ENCODE results near the gene CERS3. TPM values are rescaled to one million over a fixed set of nuclear protein-coding genes. Genes with fewer than 3 reads are reported as not detected.

CERS3 gene
- total RNA-seq, 1 experiment from 2014 or later = not detected

GRCh38 chr15:100553468-100553867 lies 24.7 kb upstream of the CERS3 start:
- H3K4me1 ChIP-seq (ENCODE audit: insufficient read depth, low read length, poor library complexity, severe bottlenecking) = no peaks in the 10 kb centered on the region
- no TSS peak for BruUV-seq (replicated peaks)
- intact Hi-C loops (cut with micrococcal nuclease; ENCODE audit: unreplicated experiment) = no loop called here
- H3K9me3 ChIP-seq (ENCODE audit: low read depth, low read length, poor library complexity, severe bottlenecking) = no peaks in the 10 kb centered on the region
- no peaks in the 10 kb centered on the region for H3K27me3 ChIP-seq (replicated peaks; ENCODE audit: insufficient read depth, low read depth, low read length, poor library complexity)
- no peaks in the 10 kb centered on the region for H3K36me3 ChIP-seq (ENCODE audit: insufficient read depth, low read length, poor library complexity, severe bottlenecking)
- TF ChIP-seq CTCF (conservative IDR thresholded peaks at IDR 0.05; ENCODE audit: low read depth, low read length) = no peak
- no peak for TF ChIP-seq EZH2 (IDR thresholded peaks at IDR 0.05; ENCODE audit: borderline replicate concordance, low read depth, low read length, poor library complexity, severe bottlenecking)
- DNase-seq (ENCODE audit: low spot score) = no peak
- POLR2A ChIA-PET (ENCODE audit: low non-redundant PET) = no interaction called here
- H3K4me3 ChIP-seq (ENCODE audit: low read depth, low read length, poor library complexity, severe bottlenecking) = no peak overlapping the region
- CTCF ChIA-PET = no interaction called here
- H3K27ac ChIP-seq (ENCODE audit: low read depth, low read length, poor library complexity, severe bottlenecking) = no peak overlapping the region

- CTCF ChIA-PET = no interaction called here
- no peak for DNase-seq (ENCODE audit: low spot score)
- intact Hi-C loops (cut with micrococcal nuclease; ENCODE audit: unreplicated experiment) = no loop called here
- no peak overlapping the region for H3K27ac ChIP-seq (ENCODE audit: low read depth, low read length, poor library complexity, severe bottlenecking)
- POLR2A ChIA-PET (ENCODE audit: low non-redundant PET) = no interaction called here
- H3K4me3 ChIP-seq (ENCODE audit: low read depth, low read length, poor library complexity, severe bottlenecking) = no peak overlapping the region
- H3K4me1 ChIP-seq (ENCODE audit: insufficient read depth, low read length, poor library complexity, severe bottlenecking) = no peaks in the 10 kb centered on the region
- TF ChIP-seq EZH2 (IDR thresholded peaks at IDR 0.05; ENCODE audit: borderline replicate concordance, low read depth, low read length, poor library complexity, severe bottlenecking) = no peak
- TF ChIP-seq CTCF (conservative IDR thresholded peaks at IDR 0.05; ENCODE audit: low read depth, low read length) = no peak
- H3K36me3 ChIP-seq (ENCODE audit: insufficient read depth, low read length, poor library complexity, severe bottlenecking) = no peaks in the 10 kb centered on the region
- H3K9me3 ChIP-seq (ENCODE audit: low read depth, low read length, poor library complexity, severe bottlenecking) = no peaks in the 10 kb centered on the region
- no peaks in the 10 kb centered on the region for H3K27me3 ChIP-seq (replicated peaks; ENCODE audit: insufficient read depth, low read depth, low read length, poor library complexity)
- no TSS peak for BruUV-seq (replicated peaks)
Measured at GRCh38 chr15:100547961-100548360, 19.2 kb upstream of the CERS3 start.

GRCh38 chr15:100544946-100545345 lies 16.2 kb upstream of the CERS3 start:
- POLR2A ChIA-PET (ENCODE audit: low non-redundant PET) = no interaction called here
- no peak for TF ChIP-seq EZH2 (IDR thresholded peaks at IDR 0.05; ENCODE audit: borderline replicate concordance, low read depth, low read length, poor library complexity, severe bottlenecking)
- no peak for TF ChIP-seq CTCF (conservative IDR thresholded peaks at IDR 0.05; ENCODE audit: low read depth, low read length)
- DNase-seq (ENCODE audit: low spot score) = no peak
- Histone ChIP-seq H3K9me3 (ENCODE audit: low read depth, low read length, poor library complexity, severe bottlenecking) (no peaks in the 10 kb centered on the region), H3K27ac (ENCODE audit: low read depth, low read length, poor library complexity, severe bottlenecking) (no peak overlapping the region), H3K27me3 (replicated peaks; ENCODE audit: insufficient read depth, low read depth, low read length, poor library complexity) (no peaks in the 10 kb centered on the region), H3K4me3 (ENCODE audit: low read depth, low read length, poor library complexity, severe bottlenecking) (no peak overlapping the region), H3K4me1 (ENCODE audit: insufficient read depth, low read length, poor library complexity, severe bottlenecking) (no peaks in the 10 kb centered on the region), H3K36me3 (ENCODE audit: insufficient read depth, low read length, poor library complexity, severe bottlenecking) (no peaks in the 10 kb centered on the region)
- intact Hi-C loops (cut with micrococcal nuclease; ENCODE audit: unreplicated experiment) = no loop called here
- BruUV-seq (replicated peaks) = no TSS peak
- CTCF ChIA-PET = no interaction called here

Measured in A673 (cell line).